Astrocyte (in vitro differentiated cells and primary cell): ENCODE measurements around the gene CD82. TPM values are rescaled to one million over a fixed set of nuclear protein-coding genes. Genes with fewer than 3 reads are reported as not detected.

Experiments used
- DNase-seq: peaks from one replicate; pipeline ENCODE4 v3.0.0-alpha.2; 2010; ENCODE audit warnings: low read depth
- FAIRE-seq: peaks from 2 replicates; lab custom pipeline; 2011; peaks lifted over from hg19 to GRCh38; lab: Jason Lieb, UNC
- H2AFZ ChIP-seq: 2 replicates; pipeline ENCODE4 v1.6.0; 2012; ENCODE audit warnings: low read depth, low read length, inconsistent platforms
- H3K27ac ChIP-seq: 2 replicates; pipeline ENCODE4 v1.5.1; 2011; ENCODE audit warnings: low read depth, low read length, inconsistent platforms
- H3K27me3 ChIP-seq: 2 replicates; pipeline ENCODE4 v1.6.0; 2011; ENCODE audit warnings: low read length, inconsistent platforms; ENCODE audit not compliant: insufficient read depth
- H3K36me3 ChIP-seq: 2 replicates; pipeline ENCODE4 v1.5.1; 2011; ENCODE audit warnings: low read length, inconsistent platforms; ENCODE audit not compliant: insufficient read depth
- H3K4me1 ChIP-seq: 2 replicates; pipeline ENCODE4 v1.5.1; 2011; ENCODE audit warnings: low read length, inconsistent platforms; ENCODE audit not compliant: insufficient read depth
- H3K4me2 ChIP-seq: 2 replicates; pipeline ENCODE4 v1.6.0; 2012; ENCODE audit warnings: low read length, inconsistent platforms
- H3K4me3 ChIP-seq: 2 replicates; pipeline ENCODE4 v1.5.1; 2011; ENCODE audit warnings: low read depth, mild to moderate bottlenecking, low read length, inconsistent platforms; ENCODE audit not compliant: insufficient read depth
- H3K79me2 ChIP-seq: 2 replicates; pipeline ENCODE4 v1.6.0; 2012; ENCODE audit warnings: mild to moderate bottlenecking, low read length, inconsistent platforms; ENCODE audit not compliant: insufficient read depth
- H3K9ac ChIP-seq: 2 replicates; pipeline ENCODE4 v1.6.0; 2012; ENCODE audit warnings: mild to moderate bottlenecking, low read length, inconsistent platforms
- H3K9me3 ChIP-seq: 2 replicates; pipeline ENCODE4 v1.5.1; 2012; ENCODE audit warnings: low read depth, mild to moderate bottlenecking, low read length, inconsistent platforms; ENCODE audit not compliant: insufficient read depth
- H4K20me1 ChIP-seq: 2 replicates; pipeline ENCODE4 v1.6.0; 2012; ENCODE audit warnings: low read length, inconsistent platforms; ENCODE audit not compliant: insufficient read depth
- H3K27ac Mint-ChIP-seq: one replicate; pipeline ENCODE4 v1.8.0; 2021; ENCODE audit warnings: mild to moderate bottlenecking, mixed read lengths; ENCODE audit not compliant: unreplicated experiment
- H3K27me3 Mint-ChIP-seq: one replicate; pipeline ENCODE4 v1.8.0; 2021; ENCODE audit warnings: low read depth, mixed read lengths; ENCODE audit not compliant: unreplicated experiment
- H3K36me3 Mint-ChIP-seq: one replicate; pipeline ENCODE4 v1.8.0; 2021; ENCODE audit warnings: low read depth, mixed read lengths; ENCODE audit not compliant: unreplicated experiment
- H3K4me1 Mint-ChIP-seq: one replicate; pipeline ENCODE4 v1.8.0; 2021; ENCODE audit warnings: low read depth, mixed read lengths; ENCODE audit not compliant: unreplicated experiment
- H3K4me3 Mint-ChIP-seq: one replicate; pipeline ENCODE4 v1.8.0; 2021; ENCODE audit warnings: mild to moderate bottlenecking, moderate library complexity, mixed read lengths; ENCODE audit not compliant: unreplicated experiment
- H3K9me3 Mint-ChIP-seq: one replicate; pipeline ENCODE4 v1.8.0; 2021; ENCODE audit warnings: mild to moderate bottlenecking, mixed read lengths; ENCODE audit not compliant: unreplicated experiment
- EZH2 ChIP-seq: IDR thresholded peaks from 2 replicates; pipeline ENCODE4 v1.6.1; 2012; ENCODE audit warnings: mild to moderate bottlenecking, low read length, inconsistent platforms; ENCODE audit not compliant: insufficient read depth
- total RNA-seq: library from RNA; stranded (reverse); gene quantifications from 2 replicates; pipeline ENCODE4 v1.2.1, GENCODE V29; 2021
- TF ChIP-seq, protein P1 (sequence below): IDR thresholded peaks from 2 replicates; pipeline ENCODE4 v1.5.1; 2011; ENCODE audit warnings: low read depth, mild to moderate bottlenecking, inconsistent platforms, low read length, moderate library complexity; ENCODE audit not compliant: insufficient read depth

Gene CD82
- total RNA-seq, 1 donor from 2014 or later: 74.5 TPM

DNA sequence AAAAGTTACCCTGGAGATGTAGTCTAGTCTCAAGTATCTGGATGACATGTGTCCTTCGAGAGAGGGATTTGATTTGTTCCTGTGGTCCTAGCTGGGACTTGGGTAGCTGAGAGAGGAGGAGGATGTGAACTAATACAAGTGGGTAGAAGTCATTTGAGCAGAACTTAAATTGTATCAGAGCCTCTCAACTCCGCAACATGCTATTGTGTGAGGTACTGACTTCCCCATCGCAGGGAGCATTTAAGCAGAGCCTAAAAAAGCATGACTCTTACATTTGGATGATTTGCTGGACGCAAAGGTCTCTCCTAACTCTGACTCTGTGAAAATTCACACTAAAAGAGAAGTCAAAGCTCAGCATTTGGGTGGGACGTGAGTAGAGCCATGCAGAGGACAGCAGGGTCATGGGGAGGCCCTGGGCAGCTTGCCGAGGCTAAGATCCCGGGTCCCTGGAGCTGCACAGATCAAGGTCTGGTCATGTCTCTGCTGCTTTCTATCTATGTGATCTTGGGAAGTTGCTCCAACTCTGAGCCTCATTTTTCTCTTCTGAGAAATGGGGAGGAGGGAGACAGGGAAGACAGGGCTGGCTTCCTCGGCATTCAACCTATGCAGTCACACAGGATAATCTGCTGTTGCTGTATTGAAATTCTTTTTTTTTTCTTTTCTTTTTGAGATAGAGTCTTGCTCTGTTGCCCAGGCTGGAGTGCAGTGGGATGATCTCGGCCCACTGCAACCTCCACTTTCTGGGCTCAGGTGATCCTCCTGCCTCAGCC is 44.9 kb downstream of the CD82 start:
- no peak overlapping the region for H3K27ac Mint-ChIP-seq

DNA sequence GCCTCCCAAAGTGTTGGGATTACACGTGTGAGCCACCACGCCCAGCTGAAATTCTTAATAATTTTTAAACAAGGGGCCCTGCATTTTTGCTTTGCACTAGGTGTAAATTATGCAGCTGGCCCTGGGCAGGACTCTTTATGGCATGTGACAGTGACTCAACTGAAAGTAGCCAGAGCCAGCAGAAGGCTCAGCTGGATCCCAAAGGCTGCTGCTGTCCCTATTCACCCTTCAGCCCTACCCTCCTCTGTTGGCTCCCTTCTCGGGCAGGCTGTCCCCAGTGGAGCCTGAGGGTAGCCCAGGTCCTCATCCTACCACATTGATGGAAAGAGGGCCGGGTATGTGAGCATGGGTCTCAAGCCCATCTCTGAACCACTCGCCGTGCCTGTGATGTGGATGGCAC is 45.6 kb downstream of the CD82 start:
- FAIRE-seq: no peak
- H3K79me2 ChIP-seq: no peaks in the 10 kb centered on the region
- TF ChIP-seq EZH2: no peak
- TF ChIP-seq, protein P1, sequence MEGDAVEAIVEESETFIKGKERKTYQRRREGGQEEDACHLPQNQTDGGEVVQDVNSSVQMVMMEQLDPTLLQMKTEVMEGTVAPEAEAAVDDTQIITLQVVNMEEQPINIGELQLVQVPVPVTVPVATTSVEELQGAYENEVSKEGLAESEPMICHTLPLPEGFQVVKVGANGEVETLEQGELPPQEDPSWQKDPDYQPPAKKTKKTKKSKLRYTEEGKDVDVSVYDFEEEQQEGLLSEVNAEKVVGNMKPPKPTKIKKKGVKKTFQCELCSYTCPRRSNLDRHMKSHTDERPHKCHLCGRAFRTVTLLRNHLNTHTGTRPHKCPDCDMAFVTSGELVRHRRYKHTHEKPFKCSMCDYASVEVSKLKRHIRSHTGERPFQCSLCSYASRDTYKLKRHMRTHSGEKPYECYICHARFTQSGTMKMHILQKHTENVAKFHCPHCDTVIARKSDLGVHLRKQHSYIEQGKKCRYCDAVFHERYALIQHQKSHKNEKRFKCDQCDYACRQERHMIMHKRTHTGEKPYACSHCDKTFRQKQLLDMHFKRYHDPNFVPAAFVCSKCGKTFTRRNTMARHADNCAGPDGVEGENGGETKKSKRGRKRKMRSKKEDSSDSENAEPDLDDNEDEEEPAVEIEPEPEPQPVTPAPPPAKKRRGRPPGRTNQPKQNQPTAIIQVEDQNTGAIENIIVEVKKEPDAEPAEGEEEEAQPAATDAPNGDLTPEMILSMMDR: no peak
- no peak overlapping the region for H3K4me3 ChIP-seq
- H3K9me3 Mint-ChIP-seq: peaks cover 3% of the 10 kb centered on the region
- no peak overlapping the region for H3K9ac ChIP-seq
- no peaks in the 10 kb centered on the region for H3K9me3 ChIP-seq
- H3K4me1 Mint-ChIP-seq: no peaks in the 10 kb centered on the region
- H3K27ac ChIP-seq: no peak overlapping the region
- no peak for DNase-seq
- H4K20me1 ChIP-seq: peaks cover 5% of the 10 kb centered on the region
- H3K4me2 ChIP-seq: no peak overlapping the region
- no peak overlapping the region for H3K4me3 Mint-ChIP-seq
- H3K27me3 Mint-ChIP-seq: peaks cover 32% of the 10 kb centered on the region
- H3K36me3 Mint-ChIP-seq: peaks cover 40% of the 10 kb centered on the region
- no peak overlapping the region for H2AFZ ChIP-seq
- H3K27me3 ChIP-seq: no peaks in the 10 kb centered on the region
- H3K27ac Mint-ChIP-seq: no peak overlapping the region
- no peaks in the 10 kb centered on the region for H3K4me1 ChIP-seq
- H3K36me3 ChIP-seq: no peaks in the 10 kb centered on the region

More for the DNA sequence above, 44.9 kb downstream of the CD82 start:
- no peak for DNase-seq
- H3K36me3 Mint-ChIP-seq: peaks cover 40% of the 10 kb centered on the region
- H3K4me1 Mint-ChIP-seq: no peaks in the 10 kb centered on the region
- Histone ChIP-seq H3K36me3 (no peaks in the 10 kb centered on the region), H2AFZ (no peak overlapping the region), H3K79me2 (no peaks in the 10 kb centered on the region), H3K4me2 (no peak overlapping the region), H3K27ac (no peak overlapping the region), H3K27me3 (no peaks in the 10 kb centered on the region), H3K9me3 (no peaks in the 10 kb centered on the region), H3K4me1 (no peaks in the 10 kb centered on the region), H4K20me1 (peaks cover 5% of the 10 kb centered on the region), H3K4me3 (no peak overlapping the region), H3K9ac (no peak overlapping the region)
- TF ChIP-seq, protein P1: no peak
- no peak for TF ChIP-seq EZH2
- no peak overlapping the region for H3K4me3 Mint-ChIP-seq
- H3K27me3 Mint-ChIP-seq: peaks cover 34% of the 10 kb centered on the region
- FAIRE-seq: no peak
- H3K9me3 Mint-ChIP-seq: peaks cover 3% of the 10 kb centered on the region
